ENCODE measurements around the gene USP2. TPM values are rescaled to one million over a fixed set of nuclear protein-coding genes. Genes with fewer than 3 reads are reported as not detected.

Gene USP2
- total and polyA plus RNA-seq, 4 donors = 1.7 to 6.5 (median 3.5) TPM

GRCh38 chr11:119373059-119373920 lies 8.2 kb downstream of the USP2 start:
- ATAC-seq (ENCODE audit: insufficient read depth, low FRiP score) (no peak), DNase-seq (no peak)
- Histone ChIP-seq H3K9ac (ENCODE audit: insufficient read depth in 1 of 2, low read length in 2 of 2) (no peak overlapping the region), H3K4me3 (no peak overlapping the region), H3K36me3 (ENCODE audit: control insufficient read depth in 4 of 4, insufficient read depth in 4 of 4, low read length in 4 of 4) (no peaks in the 10 kb centered on the region), H3K4me1 (ENCODE audit: control insufficient read depth in 5 of 5, insufficient read depth in 5 of 5, low read length in 5 of 5) (peaks cover 4 to 43% (median 19%) of the 10 kb centered on the region in 5 donors), H3K27me3 (ENCODE audit: control insufficient read depth in 3 of 3, insufficient read depth in 3 of 3, low read length in 2 of 3) (no peaks in the 10 kb centered on the region), H3K9me3 (ENCODE audit: control insufficient read depth in 4 of 4, insufficient read depth in 3 of 4, low read length in 3 of 4) (no peaks in the 10 kb centered on the region), H3K27ac (ENCODE audit: low read depth in 1 of 2, low read length in 1 of 2) (peak overlapping the region in 1 of 2 donors; percentile 69)
- 84 to 88% methylated on average over 23 of the region's 23 CpGs for WGBS, 2 donors
- TF ChIP-seq, protein P1, sequence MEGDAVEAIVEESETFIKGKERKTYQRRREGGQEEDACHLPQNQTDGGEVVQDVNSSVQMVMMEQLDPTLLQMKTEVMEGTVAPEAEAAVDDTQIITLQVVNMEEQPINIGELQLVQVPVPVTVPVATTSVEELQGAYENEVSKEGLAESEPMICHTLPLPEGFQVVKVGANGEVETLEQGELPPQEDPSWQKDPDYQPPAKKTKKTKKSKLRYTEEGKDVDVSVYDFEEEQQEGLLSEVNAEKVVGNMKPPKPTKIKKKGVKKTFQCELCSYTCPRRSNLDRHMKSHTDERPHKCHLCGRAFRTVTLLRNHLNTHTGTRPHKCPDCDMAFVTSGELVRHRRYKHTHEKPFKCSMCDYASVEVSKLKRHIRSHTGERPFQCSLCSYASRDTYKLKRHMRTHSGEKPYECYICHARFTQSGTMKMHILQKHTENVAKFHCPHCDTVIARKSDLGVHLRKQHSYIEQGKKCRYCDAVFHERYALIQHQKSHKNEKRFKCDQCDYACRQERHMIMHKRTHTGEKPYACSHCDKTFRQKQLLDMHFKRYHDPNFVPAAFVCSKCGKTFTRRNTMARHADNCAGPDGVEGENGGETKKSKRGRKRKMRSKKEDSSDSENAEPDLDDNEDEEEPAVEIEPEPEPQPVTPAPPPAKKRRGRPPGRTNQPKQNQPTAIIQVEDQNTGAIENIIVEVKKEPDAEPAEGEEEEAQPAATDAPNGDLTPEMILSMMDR (IDR thresholded peaks at IDR 0.05; ENCODE audit: control extremely low read depth, extremely low read depth) = no peak

GRCh38 chr11:119372260-119373058 lies 9.0 kb downstream of the USP2 start:
- H3K9ac ChIP-seq (ENCODE audit: insufficient read depth in 1 of 2, low read length in 2 of 2) = no peak overlapping the region
- no peak overlapping the region for H3K4me3 ChIP-seq
- no peaks in the 10 kb centered on the region for H3K9me3 ChIP-seq (ENCODE audit: control insufficient read depth in 4 of 4, insufficient read depth in 3 of 4, low read length in 3 of 4)
- TF ChIP-seq, protein P1 (IDR thresholded peaks at IDR 0.05; ENCODE audit: control extremely low read depth, extremely low read depth) = no peak
- peaks cover 4 to 48% (median 24%) of the 10 kb centered on the region in 5 donors for H3K4me1 ChIP-seq (ENCODE audit: control insufficient read depth in 5 of 5, insufficient read depth in 5 of 5, low read length in 5 of 5)
- ATAC-seq (ENCODE audit: insufficient read depth, low FRiP score) (no peak), DNase-seq (no peak)
- peak overlapping the region in 1 of 2 donors; percentile 69 for H3K27ac ChIP-seq (ENCODE audit: low read depth in 1 of 2, low read length in 1 of 2)
- 90 to 94% methylated on average over 26 of the region's 26 CpGs for WGBS, 2 donors
- H3K36me3 ChIP-seq (ENCODE audit: control insufficient read depth in 4 of 4, insufficient read depth in 4 of 4, low read length in 4 of 4) = no peaks in the 10 kb centered on the region
- no peaks in the 10 kb centered on the region for H3K27me3 ChIP-seq (ENCODE audit: control insufficient read depth in 3 of 3, insufficient read depth in 3 of 3, low read length in 2 of 3)

DNA sequence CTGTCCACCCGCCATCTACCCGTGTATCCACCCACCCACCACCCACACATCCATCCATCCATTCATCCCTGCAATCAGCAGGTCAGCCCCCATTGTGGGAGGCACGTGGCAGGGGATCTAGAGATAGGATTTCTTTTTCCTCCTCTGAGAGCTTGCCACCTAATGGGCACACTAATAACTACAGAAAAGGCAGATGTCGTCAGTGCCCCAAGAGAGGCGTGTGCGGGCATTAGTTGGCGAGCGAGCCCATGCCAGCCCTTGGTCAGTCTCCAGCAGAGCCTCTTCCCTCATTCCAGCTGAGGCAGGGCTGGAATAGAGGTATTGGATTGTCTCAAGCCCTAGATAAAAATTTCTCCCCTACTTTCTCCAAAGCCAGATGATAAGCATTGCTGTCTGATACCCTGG lies 9.7 kb downstream of the USP2 start:
- no peak for ATAC-seq (ENCODE audit: insufficient read depth, low FRiP score)

More for the DNA sequence above, 9.7 kb downstream of the USP2 start:
- 70 to 71% methylated on average over 8 of the region's 8 CpGs for WGBS, 2 donors
- no peaks in the 10 kb centered on the region for H3K27me3 ChIP-seq (ENCODE audit: control insufficient read depth in 3 of 3, insufficient read depth in 3 of 3, low read length in 2 of 3)
- H3K9ac ChIP-seq (ENCODE audit: insufficient read depth in 1 of 2, low read length in 2 of 2) = no peak overlapping the region
- H3K27ac ChIP-seq (ENCODE audit: low read depth in 1 of 2, low read length in 1 of 2) = peak overlapping the region in 1 of 2 donors; percentile 86
- DNase-seq = no peak
- no peak overlapping the region for H3K4me3 ChIP-seq
- H3K9me3 ChIP-seq (ENCODE audit: control insufficient read depth in 4 of 4, insufficient read depth in 3 of 4, low read length in 3 of 4) = no peaks in the 10 kb centered on the region
- TF ChIP-seq, protein P1 (IDR thresholded peaks at IDR 0.05; ENCODE audit: control extremely low read depth, extremely low read depth) = no peak
- peaks cover 4 to 48% (median 24%) of the 10 kb centered on the region in 5 donors for H3K4me1 ChIP-seq (ENCODE audit: control insufficient read depth in 5 of 5, insufficient read depth in 5 of 5, low read length in 5 of 5)
- H3K36me3 ChIP-seq (ENCODE audit: control insufficient read depth in 4 of 4, insufficient read depth in 4 of 4, low read length in 4 of 4) = no peaks in the 10 kb centered on the region

All from lung (tissue), 12 donors.